CD14-positive monocyte (primary cell): Measurements from ENCODE around the gene THSD7A. TPM values are rescaled to one million over a fixed set of nuclear protein-coding genes. Genes with fewer than 3 reads are reported as not detected.
A peak's percentile ranks its signal among the peaks of the same experiment; 100 is the strongest.

Experiments used
- DNase-seq, 3 donors: peaks; one replicate each; pipeline ENCODE4 v3.0.0-alpha.2; 2011 to 2022
- H2AFZ ChIP-seq: 2 replicates; pipeline ENCODE4 v1.6.0; 2012; ENCODE audit warnings: mild to moderate bottlenecking, low read depth, low read length, inconsistent platforms; ENCODE audit not compliant: insufficient read depth, poor library complexity, severe bottlenecking
- H3K27ac ChIP-seq, 2 donors: 1 replicate in 1 of 2; 2 replicates in 1 of 2; pipeline ENCODE4 v1.5.1; 2012 to 2013; ENCODE audit warnings: low read length in 2 of 2, control low read depth in 1 of 2, inconsistent platforms in 1 of 2, low read depth in 1 of 2, mild to moderate bottlenecking in 1 of 2
- H3K27me3 ChIP-seq, 2 donors: one replicate each; pipeline versions ENCODE4 v1.6.0 to v1.6.1; 2011 to 2013; ENCODE audit warnings: low read length in 2 of 2; ENCODE audit not compliant: control insufficient read depth in 2 of 2, insufficient read depth in 2 of 2
- H3K36me3 ChIP-seq, 2 donors: replicated peaks in 1 of 2; 1 replicate in 1 of 2; 2 replicates in 1 of 2; pipeline versions ENCODE4 v1.5.1 to v1.6.1; 2012 to 2013; ENCODE audit warnings: low read length in 2 of 2, control low read depth in 1 of 2, inconsistent platforms in 1 of 2, mild to moderate bottlenecking in 1 of 2; ENCODE audit not compliant: insufficient read depth in 2 of 2, control insufficient read depth in 1 of 2
- H3K4me1 ChIP-seq, 2 donors: 1 replicate in 1 of 2; 2 replicates in 1 of 2; pipeline versions ENCODE4 v1.5.1 to v1.6.1; 2012 to 2013; ENCODE audit warnings: low read length in 2 of 2, control low read depth in 1 of 2, inconsistent platforms in 1 of 2, mild to moderate bottlenecking in 1 of 2, moderate library complexity in 1 of 2; ENCODE audit not compliant: insufficient read depth in 2 of 2, control insufficient read depth in 1 of 2
- H3K4me2 ChIP-seq: replicated peaks from 2 replicates; pipeline ENCODE3; 2012; ENCODE audit warnings: low read length, moderate library complexity, mild to moderate bottlenecking; ENCODE audit not compliant: poor library complexity, severe bottlenecking; ENCODE audit errors: extremely low read depth
- H3K4me3 ChIP-seq, 3 experiments: fragments of 200-600 bp in 1 of 3; sonication (generic) in 1 of 3; replicated peaks in 1 of 3; 1 replicate in 2 of 3; 2 replicates in 1 of 3; pipeline ENCODE4 v1.5.1; 2011 to 2013; ENCODE audit warnings: low read length in 3 of 3, mild to moderate bottlenecking in 3 of 3, control low read depth in 2 of 3, low read depth in 2 of 3, inconsistent platforms in 1 of 3, moderate library complexity in 1 of 3
- H3K79me2 ChIP-seq: 2 replicates; pipeline ENCODE4 v1.6.0; 2012; ENCODE audit warnings: mild to moderate bottlenecking, control low read depth, inconsistent platforms, low read length, moderate library complexity; ENCODE audit not compliant: insufficient read depth
- H3K9ac ChIP-seq: 2 replicates; pipeline ENCODE4 v1.6.0; 2017; ENCODE audit warnings: low read length, mild to moderate bottlenecking; ENCODE audit not compliant: insufficient read depth, poor library complexity, severe bottlenecking
- H3K9me3 ChIP-seq, 2 donors: replicated peaks in 1 of 2; 1 replicate in 1 of 2; 2 replicates in 1 of 2; pipeline versions ENCODE4 v1.5.1 to v1.6.1; 2012 to 2013; ENCODE audit warnings: low read length in 2 of 2, control low read depth in 1 of 2; ENCODE audit not compliant: control insufficient read depth in 1 of 2, insufficient read depth in 1 of 2
- H4K20me1 ChIP-seq: 2 replicates; pipeline ENCODE4 v1.6.0; 2012; ENCODE audit warnings: mild to moderate bottlenecking, low read length, control low read depth, moderate library complexity; ENCODE audit not compliant: insufficient read depth
- H3K27ac Mint-ChIP-seq, 7 donors: one replicate each; pipeline ENCODE4 v1.8.0; 2020; ENCODE audit warnings: mild to moderate bottlenecking in 7 of 7, mixed read lengths in 7 of 7, moderate library complexity in 6 of 7, inconsistent platforms in 2 of 7
- H3K27me3 Mint-ChIP-seq, 3 donors: one replicate each; pipeline ENCODE4 v1.8.0; 2021 to 2022; ENCODE audit warnings: low read depth in 3 of 3, mild to moderate bottlenecking in 3 of 3, mixed read lengths in 3 of 3, moderate library complexity in 3 of 3, inconsistent platforms in 1 of 3
- H3K36me3 Mint-ChIP-seq, 2 donors: one replicate each; pipeline ENCODE4 v1.8.0; 2020; ENCODE audit warnings: mixed read lengths in 2 of 2, inconsistent platforms in 1 of 2, mild to moderate bottlenecking in 1 of 2
- H3K4me1 Mint-ChIP-seq: one replicate; pipeline ENCODE4 v1.8.0; 2020; ENCODE audit warnings: mild to moderate bottlenecking, mixed read lengths
- H3K4me3 Mint-ChIP-seq, 2 donors: one replicate each; pipeline ENCODE4 v1.8.0; 2020; ENCODE audit warnings: mild to moderate bottlenecking in 2 of 2, mixed read lengths in 2 of 2, moderate library complexity in 1 of 2
- H3K9me3 Mint-ChIP-seq, 7 donors: one replicate each; pipeline ENCODE4 v1.8.0; 2020 to 2022; ENCODE audit warnings: mixed read lengths in 7 of 7, mild to moderate bottlenecking in 6 of 7, moderate library complexity in 6 of 7, inconsistent platforms in 2 of 7
- WGBS: methylation state at CpG from one replicate; pipeline ENCODE4 v1.1.5; 2013; ENCODE audit warnings: missing lambda C conversion rate; ENCODE audit not compliant: insufficient coverage; 5-methylcytosine and 5-hydroxymethylcytosine counted together
- intact Hi-C, 2 donors: fragments of 100-400 bp; cut with micrococcal nuclease; formaldehyde crosslinking; loops; one replicate each; pipeline versions ENCODE4 v1.15.0 to v1.15.1; 2023
- polyA plus RNA-seq, 3 donors: library from polyadenylated mRNA; depleted of rRNA in 1 of 3; unstranded in 2 of 3; stranded (reverse) in 1 of 3; fragments of 300-500 nt in 2 of 3; fragments of >200 nt in 1 of 3; fragmentation: Illumina TruSeq in 2 of 3; gene quantifications; 1 replicate in 2 of 3; 2 replicates in 1 of 3; pipeline ENCODE4 v1.2.3, GENCODE V29; 2012 to 2021
- TF ChIP-seq, protein P1 (sequence below): fragments of 200-600 bp; IDR thresholded peaks from one replicate; pipeline ENCODE4 v1.8.0; 2022; ENCODE audit warnings: antibody characterized with exemption, mild to moderate bottlenecking

The THSD7A gene
- polyA plus RNA-seq, 3 donors: under 0.01 TPM; not detected in 2

- TF ChIP-seq, protein P1, sequence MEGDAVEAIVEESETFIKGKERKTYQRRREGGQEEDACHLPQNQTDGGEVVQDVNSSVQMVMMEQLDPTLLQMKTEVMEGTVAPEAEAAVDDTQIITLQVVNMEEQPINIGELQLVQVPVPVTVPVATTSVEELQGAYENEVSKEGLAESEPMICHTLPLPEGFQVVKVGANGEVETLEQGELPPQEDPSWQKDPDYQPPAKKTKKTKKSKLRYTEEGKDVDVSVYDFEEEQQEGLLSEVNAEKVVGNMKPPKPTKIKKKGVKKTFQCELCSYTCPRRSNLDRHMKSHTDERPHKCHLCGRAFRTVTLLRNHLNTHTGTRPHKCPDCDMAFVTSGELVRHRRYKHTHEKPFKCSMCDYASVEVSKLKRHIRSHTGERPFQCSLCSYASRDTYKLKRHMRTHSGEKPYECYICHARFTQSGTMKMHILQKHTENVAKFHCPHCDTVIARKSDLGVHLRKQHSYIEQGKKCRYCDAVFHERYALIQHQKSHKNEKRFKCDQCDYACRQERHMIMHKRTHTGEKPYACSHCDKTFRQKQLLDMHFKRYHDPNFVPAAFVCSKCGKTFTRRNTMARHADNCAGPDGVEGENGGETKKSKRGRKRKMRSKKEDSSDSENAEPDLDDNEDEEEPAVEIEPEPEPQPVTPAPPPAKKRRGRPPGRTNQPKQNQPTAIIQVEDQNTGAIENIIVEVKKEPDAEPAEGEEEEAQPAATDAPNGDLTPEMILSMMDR: no peak
- no peaks in the 10 kb centered on the region for H3K9me3 ChIP-seq
- whole genome bisulfite sequencing: 80% methylated on average over 1 of the region's 2 CpGs
- no peak overlapping the region for H3K4me3 ChIP-seq
- Mint-ChIP-seq H3K4me1 (no peaks in the 10 kb centered on the region), H3K27me3 (no peaks in the 10 kb centered on the region), H3K27ac (no peak overlapping the region), H3K36me3 (no peaks in the 10 kb centered on the region), H3K9me3 (peaks cover 0 to 3% (median 0%) of the 10 kb centered on the region in 7 donors), H3K4me3 (no peak overlapping the region)
- no peak overlapping the region for H3K27ac ChIP-seq
- H3K9ac ChIP-seq: no peak overlapping the region
- no peaks in the 10 kb centered on the region for H3K36me3 ChIP-seq
- H3K4me2 ChIP-seq: no peak overlapping the region
- no peaks in the 10 kb centered on the region for H4K20me1 ChIP-seq
- H3K27me3 ChIP-seq: no peaks in the 10 kb centered on the region
- no peaks in the 10 kb centered on the region for H3K79me2 ChIP-seq
- DNase-seq: no peak
- no peak overlapping the region for H2AFZ ChIP-seq
- intact Hi-C loops: no loop called here
- H3K4me1 ChIP-seq: no peaks in the 10 kb centered on the region
Observed at GRCh38 chr7:11609096-11609670, 222.8 kb downstream of the THSD7A start.

DNA sequence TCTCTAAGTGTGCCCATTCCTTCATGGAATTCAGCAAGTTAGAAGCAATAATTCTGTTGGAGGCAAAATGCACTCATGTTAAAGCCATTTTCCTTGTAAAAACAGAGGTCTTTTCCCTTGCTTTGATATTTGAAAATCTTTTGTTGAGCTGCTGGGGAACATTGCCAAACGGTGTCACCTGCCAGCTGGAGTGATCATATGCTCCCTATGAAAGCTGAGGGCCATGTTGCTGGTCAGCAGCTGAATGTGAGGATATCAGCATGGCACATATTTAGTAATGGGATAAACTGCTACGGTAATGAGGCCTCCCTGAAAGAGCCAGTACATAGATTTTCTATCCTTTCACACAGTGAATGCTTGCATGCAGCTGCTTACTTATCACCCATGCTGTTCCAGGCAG lies 224.3 kb downstream of the THSD7A start:
- Histone ChIP-seq H4K20me1 (no peaks in the 10 kb centered on the region), H3K9me3 (no peaks in the 10 kb centered on the region), H3K4me3 (no peak overlapping the region), H3K4me2 (no peak overlapping the region), H3K9ac (no peak overlapping the region), H2AFZ (no peak overlapping the region), H3K27me3 (no peaks in the 10 kb centered on the region), H3K79me2 (no peaks in the 10 kb centered on the region), H3K36me3 (no peaks in the 10 kb centered on the region), H3K27ac (no peak overlapping the region), H3K4me1 (no peaks in the 10 kb centered on the region)
- Mint-ChIP-seq H3K4me3 (no peak overlapping the region), H3K4me1 (no peaks in the 10 kb centered on the region), H3K36me3 (no peaks in the 10 kb centered on the region), H3K27me3 (no peaks in the 10 kb centered on the region), H3K27ac (peak overlapping the region in 1 of 7 donors; percentile 2), H3K9me3 (peaks cover 0 to 3% (median 0%) of the 10 kb centered on the region in 7 donors)
- TF ChIP-seq, protein P1: no peak
- no peak for DNase-seq
- intact Hi-C loops: no loop called here
- 100% methylated on average over 1 of the region's 2 CpGs for WGBS
